Measurements from ENCODE around the gene FAM217B.

FAM217B gene

GRCh38 chr20:59983076-59983475 lies 42.9 kb downstream of the FAM217B start:
- no peak for DNase-seq

- DNase-seq: no peak
These were observed 44.4 kb downstream of the FAM217B start for GRCh38 chr20:59984541-59984940.

GRCh38 chr20:59985164-59985563 lies 45.0 kb downstream of the FAM217B start:
- DNase-seq: no peak

GRCh38 chr20:59985864-59986263 lies 45.7 kb downstream of the FAM217B start:
- DNase-seq: no peak

GRCh38 chr20:59987135-59987534 lies 46.9 kb downstream of the FAM217B start:
- DNase-seq: no peak

- peak; percentile 18 for DNase-seq
These were observed 48.0 kb downstream of the FAM217B start for GRCh38 chr20:59988141-59988540.

- peak; percentile 7 for DNase-seq
These were observed 52.4 kb downstream of the FAM217B start for GRCh38 chr20:59992526-59993084.

GRCh38 chr20:59993736-59994430 lies 53.7 kb downstream of the FAM217B start:
- DNase-seq: no peak

GRCh38 chr20:59994697-59995122 lies 54.5 kb downstream of the FAM217B start:
- peak; percentile 12 for DNase-seq

GRCh38 chr20:59996108-59996507 lies 55.9 kb downstream of the FAM217B start:
- no peak for DNase-seq

GRCh38 chr20:59997896-59998295 lies 57.7 kb downstream of the FAM217B start:
- DNase-seq: no peak
